Activated CD8-positive, alpha-beta memory T cell treated with anti-CD3 and anti-CD28 coated beads, Interleukin-2, amount 50 U/mL, for 4 hours (primary cell): ENCODE results near the gene SUN1.

ENCODE experiments used
- DNase-seq: peaks from one replicate; pipeline ENCODE4 v3.0.0-alpha.2; 2020

SUN1 gene

DNA sequence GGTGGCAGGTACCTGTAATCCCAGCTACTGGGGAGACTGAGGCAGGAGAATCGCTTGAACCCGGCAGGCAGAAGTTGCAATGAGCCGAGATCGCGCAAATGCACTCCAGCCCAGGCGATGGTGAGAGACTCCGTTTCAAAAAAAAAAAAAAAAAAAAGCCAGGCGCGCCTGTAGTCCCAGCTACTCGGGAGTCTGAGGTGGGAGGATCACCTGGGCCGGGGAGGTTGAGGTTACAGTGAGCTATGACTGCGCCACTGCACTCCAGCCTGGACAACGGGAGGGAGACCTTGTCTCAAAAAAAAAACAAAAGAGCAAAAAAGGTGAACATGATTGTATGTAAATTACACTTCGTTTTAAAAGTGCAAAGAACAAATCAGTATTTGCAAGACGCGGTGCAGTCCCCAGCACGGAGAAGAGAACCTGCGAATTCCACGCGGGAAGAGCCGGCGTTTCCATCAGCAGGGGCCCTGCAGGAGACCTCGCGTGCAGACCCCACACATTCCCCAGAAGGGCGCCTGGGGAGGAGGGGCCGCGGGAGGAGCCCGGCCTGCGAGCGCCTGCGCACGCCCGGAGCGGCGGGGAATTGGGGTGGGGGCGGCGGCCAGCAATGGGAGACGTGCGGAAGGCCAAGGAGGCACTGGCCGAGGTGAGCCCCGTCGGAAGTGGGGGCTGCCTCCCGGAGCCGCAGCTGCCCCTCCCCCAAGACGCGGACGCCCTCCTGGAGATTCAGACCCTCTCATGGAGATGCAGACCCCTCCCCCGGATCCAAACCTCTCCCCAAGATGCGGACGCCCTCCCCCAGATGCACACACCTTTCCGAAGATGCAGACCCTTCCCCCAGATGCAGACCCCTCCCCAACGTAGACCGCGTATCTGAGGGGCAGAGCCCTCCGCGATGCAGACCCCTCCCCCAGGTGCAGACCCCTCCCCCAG, 16.7 kb upstream of the SUN1 start:
- DNase-seq: no peak

DNA sequence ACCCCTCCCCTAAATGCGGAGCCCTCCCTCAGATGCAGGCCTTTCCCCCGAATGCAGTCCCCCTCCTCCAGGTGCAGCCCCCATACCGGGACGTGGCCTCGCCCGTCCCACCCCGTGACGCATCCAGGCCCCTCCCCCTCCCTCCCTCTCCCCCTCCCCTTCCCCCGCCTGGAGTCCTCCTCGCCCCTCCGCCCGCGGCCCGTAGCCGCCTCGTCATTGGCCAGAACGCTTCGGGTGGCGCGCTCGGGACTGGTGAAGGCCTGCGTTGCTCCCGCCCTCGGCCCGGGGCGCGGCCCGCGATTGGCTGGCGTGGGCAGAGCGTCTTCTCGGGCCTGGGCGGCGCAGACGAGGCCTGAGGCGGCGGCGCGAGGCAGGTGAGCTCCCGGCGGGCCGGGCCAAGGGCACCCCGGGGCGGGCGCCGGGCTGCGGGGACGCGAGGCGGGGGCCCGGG, 16.0 kb upstream of the SUN1 start:
- peak; percentile 97 for DNase-seq

DNA sequence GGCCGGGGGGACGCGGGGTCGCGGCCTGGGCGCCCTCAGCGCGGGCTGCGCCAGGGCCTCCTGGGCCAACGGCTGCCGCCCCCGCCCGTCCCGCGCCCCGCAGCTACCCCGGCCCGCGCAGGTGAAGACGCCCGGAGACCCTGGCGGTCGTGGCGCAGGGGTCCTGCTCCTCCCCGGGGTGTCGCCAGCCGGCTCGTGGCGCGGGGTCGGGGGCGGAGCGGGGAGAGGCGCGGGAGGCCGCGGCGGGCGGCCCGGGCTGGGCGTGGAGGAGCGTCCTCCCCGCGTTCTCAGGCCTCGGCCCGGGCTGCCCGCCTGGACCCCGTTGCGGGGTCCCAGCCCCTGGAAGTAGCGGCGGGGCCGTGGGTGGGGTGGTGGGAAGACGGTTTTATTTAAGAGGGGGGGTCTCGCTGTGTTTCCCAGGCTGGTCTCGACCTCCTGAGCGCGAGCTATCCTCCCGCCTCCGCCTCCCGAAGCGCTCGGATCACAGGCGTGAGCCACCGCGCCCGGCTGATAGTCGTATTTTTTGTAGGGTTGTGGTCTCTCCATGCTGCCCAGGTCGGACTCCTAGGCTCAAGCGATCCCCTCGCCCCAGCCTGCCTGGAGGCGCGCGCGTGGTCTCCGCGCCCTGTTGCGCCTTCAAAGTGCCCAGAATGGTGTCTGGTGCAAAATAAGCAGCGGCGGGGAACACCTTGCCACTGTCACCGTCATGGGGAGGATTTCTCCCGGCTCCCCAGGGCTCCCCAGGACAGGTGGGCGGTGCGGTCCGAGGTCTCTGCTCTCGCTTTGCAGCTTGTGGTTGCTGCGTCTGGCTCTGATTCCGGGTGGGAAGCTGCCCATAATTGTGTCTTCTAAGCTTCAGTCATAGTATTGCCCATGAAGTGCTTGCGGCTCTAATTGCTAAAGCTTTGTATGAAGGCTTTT, 15.3 kb upstream of the SUN1 start:
- DNase-seq: peak; percentile 42

DNA sequence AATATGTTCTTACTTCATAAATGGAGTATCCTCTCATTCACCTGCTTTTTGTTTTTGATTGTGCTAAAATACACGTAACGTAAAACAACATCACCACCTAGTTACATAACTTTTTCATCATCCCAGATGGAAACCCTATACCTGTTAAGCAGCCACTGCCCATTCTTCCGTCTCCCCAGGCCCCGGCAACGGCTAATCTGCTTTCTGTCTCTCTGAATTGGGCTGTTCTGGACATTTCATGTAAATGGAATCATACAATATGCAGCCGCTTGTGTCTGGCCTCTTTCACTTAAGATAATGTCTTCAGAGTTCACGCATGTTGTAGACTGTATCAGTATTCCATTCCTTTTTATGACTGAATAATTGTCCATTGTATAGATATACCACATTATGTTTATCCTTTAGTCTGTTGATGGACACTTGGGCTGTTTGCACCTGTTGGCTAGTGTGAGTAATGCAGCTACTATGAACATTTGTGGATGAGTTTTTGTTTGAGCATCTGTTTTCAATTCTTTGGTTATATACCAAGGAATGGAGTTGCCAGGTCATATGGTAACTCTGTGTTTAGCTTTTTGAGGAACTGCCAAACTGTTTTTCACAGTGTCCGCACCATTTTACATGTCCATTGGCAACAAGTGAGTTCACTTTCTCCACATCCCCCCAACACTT, 14.1 kb upstream of the SUN1 start:
- DNase-seq: no peak

DNA sequence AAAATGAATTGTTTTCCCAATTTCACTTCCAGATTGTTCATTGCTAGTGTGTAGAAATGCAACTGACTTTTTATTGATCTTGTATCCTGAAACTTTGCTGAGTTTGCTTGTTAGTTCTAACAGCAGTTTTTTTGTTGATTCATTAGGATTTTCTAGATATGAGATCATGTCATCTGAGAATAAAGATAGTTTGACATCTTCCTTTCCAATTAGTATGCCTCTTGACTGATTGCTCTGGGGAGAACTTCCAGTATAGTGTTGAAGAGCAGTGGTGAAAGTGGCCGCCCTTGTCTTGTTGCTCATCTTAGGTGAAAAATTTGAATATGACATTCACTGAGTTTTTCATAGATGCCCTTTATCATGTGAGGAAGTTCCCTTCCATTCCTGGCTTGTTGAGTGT, 11.9 kb upstream of the SUN1 start:
- no peak for DNase-seq

DNA sequence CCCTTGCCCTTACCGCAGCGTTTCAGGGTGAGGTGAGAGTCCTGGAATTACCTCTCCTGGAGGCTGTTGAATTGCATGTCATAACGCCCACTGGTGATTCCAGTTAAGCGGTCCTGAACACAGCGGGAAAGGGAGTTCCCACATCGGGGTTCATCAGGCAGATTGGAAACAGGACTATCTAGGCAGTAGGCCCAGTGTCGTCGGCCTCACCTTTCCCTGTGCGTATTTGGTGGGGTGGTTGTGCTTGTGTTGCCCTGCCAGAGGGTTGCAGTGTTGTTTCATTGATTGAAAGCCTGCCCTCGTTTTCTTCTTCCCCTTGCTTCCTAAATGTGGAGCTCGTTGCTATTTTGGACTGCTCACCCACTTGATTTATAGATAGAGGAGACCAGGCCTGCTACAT, 10.6 kb upstream of the SUN1 start:
- DNase-seq: no peak

DNA sequence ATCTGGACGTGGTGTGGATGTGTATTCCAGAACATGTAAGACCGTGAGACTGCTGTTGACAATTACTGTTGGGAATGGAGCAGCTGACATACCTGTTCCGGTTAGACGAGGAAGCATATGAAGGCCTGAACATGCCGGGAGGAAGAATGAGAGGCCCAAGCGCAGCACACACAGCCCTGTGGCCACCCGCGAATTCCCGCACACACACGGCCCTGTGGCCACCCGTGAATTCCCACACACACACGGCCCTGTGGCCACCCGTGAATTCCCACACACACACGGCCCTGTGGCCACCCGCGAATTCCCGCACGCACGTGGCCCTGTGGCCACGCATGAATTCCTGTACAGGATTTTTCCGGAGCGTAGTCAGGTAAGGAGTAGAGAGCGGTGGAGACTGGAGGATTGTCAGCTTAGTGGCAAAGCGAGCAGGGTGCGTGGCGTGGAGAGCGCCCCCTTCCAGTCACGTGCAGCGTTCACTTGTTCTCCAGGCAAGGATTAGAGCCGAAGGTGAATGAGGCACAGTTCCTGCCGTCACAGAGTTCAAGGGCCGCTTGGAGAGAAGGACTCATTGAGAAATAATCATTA, 9.5 kb upstream of the SUN1 start:
- DNase-seq: no peak

DNA sequence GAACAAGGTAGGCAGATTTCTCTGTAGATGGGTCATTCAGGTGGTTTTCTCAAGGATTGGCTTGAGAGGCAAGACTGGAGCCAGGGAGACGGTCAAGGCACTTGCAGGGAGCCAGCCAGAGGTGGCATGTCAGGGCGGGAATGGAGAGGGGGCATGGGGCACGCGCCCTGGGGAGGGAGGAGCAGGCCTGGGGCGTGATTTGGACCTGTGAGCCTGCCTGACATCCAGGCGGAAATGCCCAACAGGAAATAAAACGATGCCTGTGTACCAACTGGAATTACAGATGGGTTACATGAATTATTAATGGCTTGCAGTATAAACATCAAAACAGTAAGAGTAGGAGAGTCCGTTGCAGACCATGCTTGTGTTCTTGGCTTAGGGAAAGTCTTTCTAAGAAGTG, 8.6 kb upstream of the SUN1 start:
- DNase-seq: no peak

DNA sequence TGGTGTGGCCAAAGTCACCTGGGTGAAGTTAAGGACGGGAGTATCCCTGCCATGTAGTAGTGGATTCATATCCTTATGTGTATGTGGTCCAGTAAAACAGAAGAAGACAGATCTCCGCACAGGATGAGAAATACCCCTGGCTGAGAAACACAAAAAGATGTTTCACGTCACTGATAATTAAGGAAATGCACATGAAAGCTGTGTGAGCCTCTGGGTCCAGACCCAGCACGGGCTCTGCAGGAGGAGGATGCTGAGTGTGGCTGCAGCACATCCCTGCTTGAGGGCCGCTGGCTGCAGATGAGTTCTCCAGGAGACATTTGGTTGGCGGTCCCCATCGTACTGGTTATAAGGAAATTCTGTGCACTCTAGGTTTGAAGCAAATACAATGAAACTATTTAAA, 8.2 kb upstream of the SUN1 start:
- no peak for DNase-seq

DNA sequence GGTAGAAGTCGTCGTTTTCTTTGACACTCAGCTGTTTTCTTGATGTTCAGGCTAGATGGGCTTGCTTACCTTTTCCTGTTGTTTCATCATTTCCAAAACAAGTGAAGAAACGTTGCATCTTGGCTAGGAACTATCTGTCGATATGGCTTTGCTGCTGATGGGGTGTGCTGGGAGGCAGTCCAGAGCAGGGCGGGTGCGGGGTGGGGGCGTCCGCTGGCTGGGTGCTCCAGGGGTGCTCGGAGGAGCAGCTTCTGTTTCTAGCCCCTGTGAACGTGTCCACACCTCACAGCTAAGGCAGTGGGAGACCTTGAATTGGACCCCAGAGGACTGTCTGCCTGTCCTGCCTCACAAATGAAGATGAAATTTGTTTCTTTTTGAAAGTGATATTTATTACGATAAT, 7.6 kb upstream of the SUN1 start:
- no peak for DNase-seq

DNA sequence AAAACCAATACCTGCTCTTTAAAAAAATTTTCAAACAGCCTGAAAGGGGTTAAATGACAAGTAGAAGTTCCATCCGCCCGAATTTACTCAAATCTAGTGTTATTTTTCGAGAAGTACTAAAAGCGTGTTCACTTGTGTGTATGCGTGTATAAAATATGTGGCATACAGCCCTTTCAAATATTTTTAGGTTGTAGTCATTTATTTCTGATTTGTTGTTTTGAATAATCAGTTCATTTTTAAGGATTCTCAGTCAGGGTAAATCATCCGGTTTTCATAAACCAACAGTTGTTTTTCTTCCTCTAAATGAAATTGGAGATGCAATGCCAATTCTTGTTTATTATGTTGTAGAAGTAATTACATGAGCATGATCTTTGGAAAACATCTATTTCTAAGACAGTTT, 6.9 kb upstream of the SUN1 start:
- no peak for DNase-seq

DNA sequence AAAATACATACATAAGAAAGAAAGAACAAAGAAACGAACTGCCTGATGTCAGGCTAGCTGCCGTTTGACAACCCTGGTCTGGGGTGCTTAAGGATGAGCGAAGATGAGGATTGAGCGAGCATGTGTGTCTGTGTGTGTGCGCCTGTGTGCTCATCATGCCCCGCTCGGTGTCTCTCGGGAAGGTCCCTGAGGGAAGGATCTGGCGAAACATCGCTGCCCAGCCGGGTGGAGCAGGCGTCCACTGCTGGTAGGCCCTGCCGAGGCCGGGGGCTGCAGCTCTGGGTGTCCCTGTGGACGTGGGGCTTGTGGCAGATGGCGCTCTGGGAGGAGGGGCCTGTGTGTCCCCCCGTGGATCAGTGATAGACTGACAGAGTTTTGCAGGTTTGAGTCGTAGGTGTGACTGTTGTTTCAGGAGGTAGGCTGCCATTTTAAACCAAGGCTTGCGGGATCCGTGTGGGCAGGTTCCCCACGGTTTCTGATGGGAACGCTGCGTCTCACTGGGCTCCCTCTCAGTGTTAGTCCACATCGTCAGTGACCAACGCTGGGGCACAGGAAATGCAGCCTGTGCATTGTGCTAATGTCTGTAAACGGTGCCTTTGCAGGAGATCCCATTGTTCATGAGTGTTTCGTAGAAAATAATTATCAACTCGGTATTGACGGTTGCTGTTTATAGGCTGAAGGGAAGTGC, 5.9 kb upstream of the SUN1 start:
- no peak for DNase-seq

DNA sequence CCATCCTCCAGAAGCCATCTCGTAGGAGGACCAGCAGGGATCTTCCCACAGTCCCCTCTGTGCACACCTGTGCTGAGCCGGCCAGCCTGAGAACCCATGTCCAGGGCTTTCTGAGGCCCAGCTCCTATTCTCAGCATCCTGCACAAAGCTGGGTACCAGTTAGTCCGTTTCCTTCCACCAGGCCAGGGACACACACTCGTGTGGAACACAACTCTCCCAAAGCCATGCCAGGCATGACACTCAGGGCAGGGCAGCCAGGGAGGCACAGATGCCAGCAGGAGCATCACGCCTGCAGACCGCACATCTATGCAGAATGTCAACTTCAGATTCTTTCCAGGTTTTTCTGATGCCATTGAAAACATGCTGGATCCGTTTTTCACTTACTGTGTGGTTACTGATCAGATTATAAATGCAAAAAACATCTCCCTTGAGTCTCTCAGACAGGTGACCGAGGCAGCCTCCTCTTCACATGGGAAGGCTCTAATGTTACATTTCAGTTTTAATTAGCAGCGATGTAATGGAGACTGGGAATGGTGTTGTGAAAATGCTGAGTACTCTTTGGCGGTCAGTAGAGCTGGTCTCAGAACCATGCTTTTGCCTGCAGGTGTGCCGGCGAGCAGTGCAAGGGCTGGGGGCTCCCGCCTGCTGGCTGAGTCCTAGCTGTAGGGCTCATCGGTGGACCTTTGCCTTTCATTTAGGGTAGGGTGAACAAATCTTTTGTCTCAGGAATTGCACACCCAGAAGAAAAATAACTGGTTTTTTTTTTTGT, 3.3 kb upstream of the SUN1 start:
- no peak for DNase-seq

DNA sequence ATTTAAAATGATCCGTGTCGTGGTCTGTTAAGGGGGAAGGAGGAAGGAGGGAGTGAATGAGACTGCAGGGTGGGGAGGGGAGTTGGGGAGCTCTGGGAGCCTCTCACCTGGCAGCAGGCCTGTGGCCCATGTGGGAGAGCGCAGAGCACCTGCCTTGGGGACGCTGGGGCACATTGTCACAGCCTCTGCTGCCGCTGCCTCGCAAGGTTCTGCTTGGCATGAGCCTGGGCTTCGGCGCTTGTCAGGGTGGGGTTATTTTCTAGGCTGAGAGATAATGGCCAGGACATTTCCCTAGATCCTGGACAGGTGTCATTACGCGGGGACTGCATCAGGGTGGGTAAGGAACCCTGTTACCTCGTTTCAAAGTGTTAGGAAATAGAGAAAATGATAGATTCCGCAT, 2.2 kb upstream of the SUN1 start:
- DNase-seq: no peak

DNA sequence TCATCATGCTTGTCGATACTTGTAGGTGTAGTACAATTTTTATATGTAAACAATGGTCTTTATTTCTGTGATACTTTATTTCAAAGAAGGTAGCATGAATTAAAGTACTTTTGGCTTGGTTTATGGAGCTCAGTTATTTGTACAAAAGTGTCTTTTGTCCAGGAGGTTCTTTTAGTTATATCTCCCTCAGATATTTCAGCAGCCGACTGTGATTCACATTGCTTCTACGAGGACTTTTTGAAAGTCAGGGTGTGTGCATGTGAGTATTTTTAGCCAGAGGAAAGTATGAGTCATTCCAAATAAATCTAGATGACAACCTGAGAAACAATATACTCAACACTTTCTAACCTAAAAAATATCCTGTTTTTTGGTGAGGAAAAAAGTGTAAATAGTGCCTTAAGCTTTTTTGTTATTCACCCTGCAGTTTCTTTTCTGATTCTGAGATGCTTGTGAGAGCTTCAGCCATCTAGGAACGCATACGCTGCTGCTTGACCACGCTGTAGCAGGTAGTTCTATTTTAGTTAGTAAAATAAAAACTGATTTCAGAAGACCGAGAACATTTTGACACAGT, 595 bp upstream of the SUN1 start:
- no peak for DNase-seq

DNA sequence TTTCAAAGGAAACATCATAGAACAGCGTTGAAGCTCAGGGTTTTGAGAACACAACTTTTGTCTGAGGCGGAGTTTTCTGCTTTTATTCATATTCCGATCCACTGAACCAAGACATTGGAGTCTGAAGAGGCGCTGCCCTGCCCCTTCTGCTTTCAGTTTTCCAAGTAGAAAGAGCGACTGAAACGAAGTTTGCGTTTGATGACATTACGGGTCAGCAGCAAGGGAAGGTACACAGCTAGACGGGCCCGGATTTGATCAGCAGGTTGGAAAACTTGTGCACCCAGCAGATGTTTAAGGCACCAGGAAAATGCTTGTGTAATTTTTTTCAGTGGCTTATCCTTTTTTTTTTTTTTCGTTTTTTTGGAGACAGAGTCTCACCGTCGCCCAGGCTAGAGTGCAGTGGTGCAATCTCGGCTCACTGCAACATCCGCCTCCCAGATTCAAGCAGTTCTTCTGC, 720 bp downstream of the SUN1 start:
- DNase-seq: no peak

DNA sequence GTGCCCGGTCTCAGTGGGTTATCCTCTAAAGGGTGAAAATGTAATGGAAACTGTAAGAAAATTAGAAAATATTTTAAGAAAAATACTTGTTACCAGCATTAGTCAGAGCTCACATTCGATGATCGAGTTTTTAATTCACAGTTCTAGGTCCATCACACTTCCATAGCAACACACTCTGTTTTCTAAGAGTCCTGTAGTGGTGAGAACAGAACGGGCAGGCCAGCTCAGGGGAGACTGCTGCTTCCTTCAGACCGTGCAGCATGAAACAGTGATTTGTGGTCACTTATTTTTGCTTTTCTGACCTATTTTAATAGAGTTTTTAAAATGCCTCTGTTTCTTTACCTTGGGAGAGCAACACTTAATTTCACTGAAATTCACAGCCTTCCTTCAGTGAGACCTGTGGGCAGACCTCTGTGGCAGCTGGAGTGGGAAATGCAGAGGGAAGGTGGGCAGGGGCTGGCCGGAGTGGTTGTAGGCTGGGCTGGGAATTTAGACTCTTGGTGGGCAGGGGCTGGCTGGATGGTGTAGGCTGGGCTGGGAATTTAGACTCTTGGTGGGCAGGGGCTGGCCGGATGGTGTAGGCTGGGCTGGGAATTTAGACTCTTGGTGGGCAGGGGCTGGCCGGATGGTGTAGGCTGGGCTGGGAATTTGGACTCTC, 1.5 kb downstream of the SUN1 start:
- no peak for DNase-seq

DNA sequence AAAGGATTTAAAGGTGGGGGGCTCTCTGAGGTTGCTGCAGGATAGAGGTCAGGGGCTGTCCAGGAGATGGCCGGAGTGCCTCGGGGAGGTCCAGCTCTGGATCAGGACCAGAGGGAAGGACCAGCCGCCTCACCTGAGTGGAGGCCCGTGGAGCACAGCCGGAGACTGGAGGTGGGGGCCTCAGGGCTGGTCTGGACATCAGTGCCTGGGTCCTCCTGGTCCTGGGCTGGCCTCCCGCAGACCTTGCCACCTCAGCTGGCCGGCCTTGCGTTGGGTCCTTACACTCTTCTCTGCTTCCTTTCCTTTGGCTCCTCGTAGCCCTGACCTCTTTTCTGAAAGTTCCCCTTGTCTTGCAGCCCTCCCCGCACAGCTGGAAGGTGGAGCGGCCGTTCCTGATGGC, 2.0 kb downstream of the SUN1 start:
- no peak for DNase-seq

DNA sequence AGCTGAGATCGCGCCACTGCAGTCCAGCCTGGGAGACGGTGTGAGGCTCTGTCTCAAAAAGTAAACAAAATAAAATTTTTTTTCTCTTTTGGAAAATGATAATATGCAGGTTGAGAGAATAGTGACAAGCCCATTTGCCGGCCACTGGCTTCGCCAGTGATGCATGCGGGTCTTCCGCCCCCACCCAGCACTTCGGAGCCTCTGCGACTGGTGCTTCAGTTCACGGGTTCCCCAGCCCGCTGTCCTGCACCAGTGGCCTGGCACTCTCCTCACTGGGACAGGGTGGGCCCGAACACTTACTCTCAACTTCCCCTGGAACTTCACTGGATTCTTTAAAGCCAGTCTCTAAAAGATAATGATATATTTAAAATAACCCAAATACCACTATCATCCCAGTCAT, 2.7 kb downstream of the SUN1 start:
- no peak for DNase-seq
